GM12878 (cell line): Measurements from ENCODE around the gene ARF3. TPM values are rescaled to one million over a fixed set of nuclear protein-coding genes. Genes with fewer than 3 reads are reported as not detected.
"Not testable (repeated sequence)": the region's sequence is repeated elsewhere in the genome, so short reads cannot be mapped to it uniquely, and the experiment has no call there.

Experiments
- ATAC-seq: fragments of 200-7000 bp; cut with Tn5 transposase; 3 replicates; pipeline ENCODE4 v1.9.1; 2020; ENCODE audit warnings: mild to moderate bottlenecking, moderate library complexity
- BruUV-seq: library from RNA; stranded (reverse); fragments of 400-500 nt; replicated peaks from 2 replicates; lab custom pipeline; 2021; lab: Mats Ljungman, UMichigan
- CTCF ChIA-PET: fragments of 300-600 bp; sonication (Branson Sonifier 250); formaldehyde crosslinking; extraction: SDS; loops from one replicate; lab custom pipeline; 2021; ENCODE audit warnings: inconsistent platforms; lab: Yijun Ruan, JAX
- POLR2A ChIA-PET: fragments of 350-600 bp; formaldehyde crosslinking; extraction: SDS; loops from one replicate; lab custom pipeline; 2021; ENCODE audit warnings: inconsistent platforms; lab: Charles Lee
- RAD21 ChIA-PET: fragments of 300-600 bp; sonication (Branson Sonifier 250); formaldehyde crosslinking; loops from one replicate; lab custom pipeline; 2023; ENCODE audit warnings: antibody characterized with exemption; ENCODE audit not compliant: unreplicated experiment; lab: Charles Lee
- SMC1A ChIA-PET: fragments of 300-600 bp; sonication (Branson Sonifier 250); formaldehyde crosslinking; loops from one replicate; lab custom pipeline; 2023; ENCODE audit not compliant: unreplicated experiment, uncharacterized antibody; lab: Charles Lee
- DNase-seq: peaks from one replicate; pipeline ENCODE4 v3.0.0-alpha.2; 2011; ENCODE audit warnings: low read depth, low spot score
- FAIRE-seq: peaks from 3 replicates; lab custom pipeline; 2011; peaks lifted over from hg19 to GRCh38; lab: Jason Lieb, UNC
- H2AFZ ChIP-seq: 2 replicates; pipeline ENCODE4 v1.6.0; 2011; ENCODE audit warnings: low read depth, low read length, control low read depth; ENCODE audit not compliant: control insufficient read depth
- H3K27ac ChIP-seq: 2 replicates; pipeline ENCODE4 v1.5.1; 2011; ENCODE audit warnings: control low read depth; ENCODE audit not compliant: control insufficient read depth, insufficient read depth
- H3K27me3 ChIP-seq, 2 experiments: replicated peaks in 1 of 2; 2 replicates each; pipeline versions ENCODE4 v1.6.0 to v1.6.1; 2011; ENCODE audit warnings: low read length in 1 of 2; ENCODE audit not compliant: control insufficient read depth in 2 of 2, insufficient read depth in 2 of 2
- H3K36me3 ChIP-seq, 2 experiments: 2 replicates each; pipeline ENCODE4 v1.5.1; 2011; ENCODE audit warnings: low read length in 1 of 2; ENCODE audit not compliant: control insufficient read depth in 2 of 2, insufficient read depth in 2 of 2
- H3K4me1 ChIP-seq: 2 replicates; pipeline ENCODE4 v1.6.1; 2011; ENCODE audit warnings: mild to moderate bottlenecking, low read length, moderate library complexity, mixed read lengths; ENCODE audit not compliant: control insufficient read depth, insufficient read depth
- H3K4me2 ChIP-seq: 2 replicates; pipeline ENCODE4 v1.6.0; 2011; ENCODE audit warnings: control low read depth; ENCODE audit not compliant: control insufficient read depth, insufficient read depth
- H3K4me3 ChIP-seq: fragments of 200-600 bp; sonication (generic); 2 replicates; pipeline ENCODE4 v1.5.1; 2016
- H3K79me2 ChIP-seq: 2 replicates; pipeline ENCODE4 v1.6.0; 2011; ENCODE audit warnings: low read length; ENCODE audit not compliant: control insufficient read depth, insufficient read depth
- H3K9ac ChIP-seq: 2 replicates; pipeline ENCODE4 v1.8.0; 2011; ENCODE audit warnings: low read length, control low read depth, mixed read lengths; ENCODE audit not compliant: control insufficient read depth, insufficient read depth
- H3K9me3 ChIP-seq: replicated peaks from 3 replicates; pipeline ENCODE4 v1.5.1; 2011; ENCODE audit warnings: mild to moderate bottlenecking, low read length; ENCODE audit not compliant: control insufficient read depth, insufficient read depth
- H4K20me1 ChIP-seq: 2 replicates; pipeline ENCODE4 v1.6.0; 2011; ENCODE audit not compliant: control insufficient read depth, insufficient read depth
- BHLHE40 ChIP-seq, 2 experiments: fragments of 450-650 bp in 1 of 2; IDR thresholded peaks; 2 replicates each; pipeline ENCODE4 v1.6.1; 2011 to 2017; ENCODE audit warnings: low read depth in 2 of 2, borderline replicate concordance in 1 of 2, improper control_type of control experiment in 1 of 2, low read length in 1 of 2, mild to moderate bottlenecking in 1 of 2
- IKZF2 ChIP-seq, 2 experiments: fragments of 450-650 bp; IDR thresholded peaks; 2 replicates each; pipeline ENCODE4 v1.6.1; 2017; ENCODE audit warnings: mild to moderate bottlenecking in 2 of 2, moderate library complexity in 2 of 2
- IRF3 ChIP-seq: fragments of 450-650 bp; IDR thresholded peaks from 2 replicates; pipeline ENCODE4 v1.6.1; 2014; ENCODE audit warnings: mild to moderate bottlenecking
- LARP7 ChIP-seq: fragments of 450-650 bp; IDR thresholded peaks from 2 replicates; pipeline ENCODE4 v1.6.1; 2017; ENCODE audit warnings: mild to moderate bottlenecking
- MYC ChIP-seq: IDR thresholded peaks from 2 replicates; pipeline ENCODE4 v1.6.1; 2011; ENCODE audit warnings: mild to moderate bottlenecking, low read length, moderate library complexity, inconsistent platforms; ENCODE audit not compliant: insufficient read depth, insufficient replicate concordance, insufficient read length, severe bottlenecking
- NR2C2 ChIP-seq: IDR thresholded peaks from 2 replicates; pipeline ENCODE4 v1.6.1; 2011; ENCODE audit warnings: borderline replicate concordance, low read depth; ENCODE audit not compliant: control insufficient read depth, insufficient read length
- WGBS: methylation state at CpG from one replicate; pipeline ENCODE4 v1.1.6; 2016; ENCODE audit warnings: low lambda C conversion rate; ENCODE audit not compliant: insufficient replicate concordance, insufficient coverage; ENCODE audit errors: missing lambda C conversion rate; 5-methylcytosine and 5-hydroxymethylcytosine counted together
- in situ Hi-C: fragments of 300-500 bp; cut with MboI; formaldehyde crosslinking; loops from 9 replicates; pipeline ENCODE4 v1.14.3; 2018; ENCODE audit warnings: mixed read lengths
- intact Hi-C: fragments of 100-400 bp; cut with micrococcal nuclease; formaldehyde crosslinking; loops from one replicate; pipeline ENCODE4 v1.14.2; 2022; ENCODE audit not compliant: unreplicated experiment
- polyA plus RNA-seq, 11 experiments: library from polyadenylated mRNA; depleted of rRNA in 4 of 11; unstranded in 6 of 11; stranded (reverse) in 5 of 11; fragments of >200 nt; fragmentation: Nextera tagmentation in 4 of 11; fragmentation: Illumina TruSeq in 1 of 11; extraction: Ambion mirVana in 4 of 11; extraction: Trizol in 1 of 11; gene quantifications; 1 replicate in 1 of 11; 2 replicates in 10 of 11; pipeline versions ENCODE4 v1.2.1 to v1.2.3, GENCODE V29; 2011 to 2016; ENCODE audit warnings: inconsistent platforms in 2 of 11, missing spikeins in 2 of 11, low read depth in 1 of 11
- total RNA-seq, 4 experiments: library from RNA; depleted of rRNA in 3 of 4; stranded (reverse); fragments of >200 nt in 3 of 4; fragmentation: Illumina TruSeq in 1 of 4; extraction: Trizol in 1 of 4; gene quantifications; 2 replicates each; pipeline versions ENCODE4 v1.2.1 to v1.2.3, GENCODE V29; 2013 to 2021
- TF ChIP-seq, protein P1 (sequence below): fragments of 450-650 bp; formaldehyde crosslinking; IDR thresholded peaks from 2 replicates; pipeline ENCODE4 v1.5.0; 2022; ENCODE audit warnings: mild to moderate bottlenecking, missing genetic modification characterization
- TF ChIP-seq, protein P2 (sequence below): fragments of 150-350 bp; IDR thresholded peaks from 2 replicates; pipeline ENCODE4 v1.6.1; 2016; ENCODE audit warnings: low read depth, low read length

ARF3 gene
- total and polyA plus RNA-seq, 10 of the 15 experiments (the other 5 are each of a cell fraction or from before 2014, with no cell fraction given), result 8.7 to 263 (median 74.4) TPM

GRCh38 chr12:48910196-48910595 lies 47.1 kb downstream of the ARF3 start (continued):
- TF ChIP-seq MYC (no peak), NR2C2 (no peak), IRF3 (no peak), LARP7 (no peak), IKZF2 (IDR thresholded peaks at IDR 0.05) (no peak), BHLHE40 (IDR thresholded peaks at IDR 0.05; ENCODE audit: borderline replicate concordance in 1 of 2, low read depth in 2 of 2, low read length in 1 of 2) (no peak)
- TF ChIP-seq, protein P1, sequence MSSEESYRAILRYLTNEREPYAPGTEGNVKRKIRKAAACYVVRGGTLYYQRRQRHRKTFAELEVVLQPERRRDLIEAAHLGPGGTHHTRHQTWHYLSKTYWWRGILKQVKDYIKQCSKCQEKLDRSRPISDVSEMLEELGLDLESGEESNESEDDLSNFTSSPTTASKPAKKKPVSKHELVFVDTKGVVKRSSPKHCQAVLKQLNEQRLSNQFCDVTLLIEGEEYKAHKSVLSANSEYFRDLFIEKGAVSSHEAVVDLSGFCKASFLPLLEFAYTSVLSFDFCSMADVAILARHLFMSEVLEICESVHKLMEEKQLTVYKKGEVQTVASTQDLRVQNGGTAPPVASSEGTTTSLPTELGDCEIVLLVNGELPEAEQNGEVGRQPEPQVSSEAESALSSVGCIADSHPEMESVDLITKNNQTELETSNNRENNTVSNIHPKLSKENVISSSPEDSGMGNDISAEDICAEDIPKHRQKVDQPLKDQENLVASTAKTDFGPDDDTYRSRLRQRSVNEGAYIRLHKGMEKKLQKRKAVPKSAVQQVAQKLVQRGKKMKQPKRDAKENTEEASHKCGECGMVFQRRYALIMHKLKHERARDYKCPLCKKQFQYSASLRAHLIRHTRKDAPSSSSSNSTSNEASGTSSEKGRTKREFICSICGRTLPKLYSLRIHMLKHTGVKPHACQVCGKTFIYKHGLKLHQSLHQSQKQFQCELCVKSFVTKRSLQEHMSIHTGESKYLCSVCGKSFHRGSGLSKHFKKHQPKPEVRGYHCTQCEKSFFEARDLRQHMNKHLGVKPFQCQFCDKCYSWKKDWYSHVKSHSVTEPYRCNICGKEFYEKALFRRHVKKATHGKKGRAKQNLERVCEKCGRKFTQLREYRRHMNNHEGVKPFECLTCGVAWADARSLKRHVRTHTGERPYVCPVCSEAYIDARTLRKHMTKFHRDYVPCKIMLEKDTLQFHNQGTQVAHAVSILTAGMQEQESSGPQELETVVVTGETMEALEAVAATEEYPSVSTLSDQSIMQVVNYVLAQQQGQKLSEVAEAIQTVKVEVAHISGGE, result no peak
- TF ChIP-seq, protein P2, sequence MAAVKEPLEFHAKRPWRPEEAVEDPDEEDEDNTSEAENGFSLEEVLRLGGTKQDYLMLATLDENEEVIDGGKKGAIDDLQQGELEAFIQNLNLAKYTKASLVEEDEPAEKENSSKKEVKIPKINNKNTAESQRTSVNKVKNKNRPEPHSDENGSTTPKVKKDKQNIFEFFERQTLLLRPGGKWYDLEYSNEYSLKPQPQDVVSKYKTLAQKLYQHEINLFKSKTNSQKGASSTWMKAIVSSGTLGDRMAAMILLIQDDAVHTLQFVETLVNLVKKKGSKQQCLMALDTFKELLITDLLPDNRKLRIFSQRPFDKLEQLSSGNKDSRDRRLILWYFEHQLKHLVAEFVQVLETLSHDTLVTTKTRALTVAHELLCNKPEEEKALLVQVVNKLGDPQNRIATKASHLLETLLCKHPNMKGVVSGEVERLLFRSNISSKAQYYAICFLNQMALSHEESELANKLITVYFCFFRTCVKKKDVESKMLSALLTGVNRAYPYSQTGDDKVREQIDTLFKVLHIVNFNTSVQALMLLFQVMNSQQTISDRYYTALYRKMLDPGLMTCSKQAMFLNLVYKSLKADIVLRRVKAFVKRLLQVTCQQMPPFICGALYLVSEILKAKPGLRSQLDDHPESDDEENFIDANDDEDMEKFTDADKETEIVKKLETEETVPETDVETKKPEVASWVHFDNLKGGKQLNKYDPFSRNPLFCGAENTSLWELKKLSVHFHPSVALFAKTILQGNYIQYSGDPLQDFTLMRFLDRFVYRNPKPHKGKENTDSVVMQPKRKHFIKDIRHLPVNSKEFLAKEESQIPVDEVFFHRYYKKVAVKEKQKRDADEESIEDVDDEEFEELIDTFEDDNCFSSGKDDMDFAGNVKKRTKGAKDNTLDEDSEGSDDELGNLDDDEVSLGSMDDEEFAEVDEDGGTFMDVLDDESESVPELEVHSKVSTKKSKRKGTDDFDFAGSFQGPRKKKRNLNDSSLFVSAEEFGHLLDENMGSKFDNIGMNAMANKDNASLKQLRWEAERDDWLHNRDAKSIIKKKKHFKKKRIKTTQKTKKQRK, result no peak

DNA sequence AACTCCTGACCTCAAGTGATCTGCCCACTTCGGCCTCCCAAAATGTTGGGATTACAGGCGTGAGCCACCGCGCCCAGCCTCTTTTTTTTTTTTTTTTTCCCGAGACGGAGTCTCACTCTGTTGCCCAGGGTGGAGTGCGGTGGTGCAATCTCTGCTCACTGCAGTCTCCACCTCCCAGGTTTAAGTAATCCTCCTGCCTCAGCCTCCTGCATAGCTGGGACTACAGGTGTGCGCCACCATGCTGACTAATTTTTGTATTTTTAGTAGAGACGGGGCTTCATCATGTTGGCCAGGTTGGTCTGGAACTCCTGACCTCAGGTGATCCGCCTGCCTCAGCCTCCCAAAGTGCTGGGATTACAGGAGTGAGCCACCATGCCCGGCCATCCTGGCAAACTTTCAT lies 47.6 kb downstream of the ARF3 start:
- H3K4me2 ChIP-seq, DNase-seq, ATAC-seq, FAIRE-seq, H3K27me3 ChIP-seq, H3K79me2 ChIP-seq, H3K9ac ChIP-seq, H3K4me1 ChIP-seq, RAD21 ChIA-PET, H3K36me3 ChIP-seq, H3K9me3 ChIP-seq, H3K27ac ChIP-seq, H3K4me3 ChIP-seq, in situ Hi-C loops, H4K20me1 ChIP-seq, intact Hi-C loops, H2AFZ ChIP-seq, BruUV-seq: not testable (repeated sequence)
- WGBS, result 72% methylated on average over 5 of the region's 11 CpGs
- CTCF ChIA-PET, result interaction anchor here (0.6 to 2.6 kb wide), 6 partner anchors 9 to 57 kb away, joined by 3 to 13 read pairs (median 5); partner anchors contain the start of gene FKBP11
- SMC1A ChIA-PET, result interaction anchor here (1.1 to 1.8 kb wide), 2 partner anchors 8 to 14 kb away, joined by 4 to 7 read pairs; no protein-coding TSS in a partner anchor
- POLR2A ChIA-PET, result interaction anchor here (0.6 to 0.7 kb wide), 2 partner anchors 30 to 41 kb away, joined by 3 read pairs; no protein-coding TSS in a partner anchor
